Heart left ventricle (tissue), 13 donors: ENCODE measurements around the gene OMA1.
"Not testable (repeated sequence)": the region's sequence is repeated elsewhere in the genome, so short reads cannot be mapped to it uniquely, and the experiment has no call there.

Experiments
- POLR2A ChIP-seq, 2 donors: fragments of 450-650 bp; IDR thresholded peaks; one replicate each; pipeline ENCODE4 v1.6.1; 2017; ENCODE audit warnings: antibody characterized with exemption in 2 of 2, mild to moderate bottlenecking in 2 of 2, moderate library complexity in 2 of 2
- TF ChIP-seq, protein P1 (sequence below), 12 donors: fragments of 200-600 bp; sonication (generic) in 4 of 12; IDR thresholded peaks; one replicate each; pipeline versions ENCODE4 v1.5.0 to v1.8.0; 2018 to 2022; ENCODE audit warnings: antibody characterized with exemption in 12 of 12, mild to moderate bottlenecking in 5 of 12
- donor health status: ischemic (EF 13 %, LVEDD 7.1; RV severe dilation, severe dysfunction).
- donor health status: DM: no; HTN: yes; CAD: no.
- donor health status: DM: no; HTN: no; CAD: no.
- donor health status: ischemic (EF 25% LVEDD 6.9; RV normal size, moderate dysfunction).
- donor health status: ischemic (EF 25% LVEDD 5.7; RV mildly dilated, moderate dysfunction).
- donor health status: ischemic (EF 35%, LVEDD 5.7; RV mildly dilated, moderate dysfunction).
- donor health status: nonischemic (EF 11% LVEDD 7.7; RV severe dilation, severe dysfunction).
- donor health status: DM: yes; HTN: yes; CAD: no.
- donor health status: PGD.
- donor health status: ischemic (EF 29% LVEDD 5.4; RV normal size, mild dysfunction).
- donor health status: nonischemic (EF 23%, LVEDD 6.1; RV moderate dilation, normal function).

GRCh38 chr1:58563715-58564114 is 17.2 kb upstream of the OMA1 start:
- TF ChIP-seq, protein P1, sequence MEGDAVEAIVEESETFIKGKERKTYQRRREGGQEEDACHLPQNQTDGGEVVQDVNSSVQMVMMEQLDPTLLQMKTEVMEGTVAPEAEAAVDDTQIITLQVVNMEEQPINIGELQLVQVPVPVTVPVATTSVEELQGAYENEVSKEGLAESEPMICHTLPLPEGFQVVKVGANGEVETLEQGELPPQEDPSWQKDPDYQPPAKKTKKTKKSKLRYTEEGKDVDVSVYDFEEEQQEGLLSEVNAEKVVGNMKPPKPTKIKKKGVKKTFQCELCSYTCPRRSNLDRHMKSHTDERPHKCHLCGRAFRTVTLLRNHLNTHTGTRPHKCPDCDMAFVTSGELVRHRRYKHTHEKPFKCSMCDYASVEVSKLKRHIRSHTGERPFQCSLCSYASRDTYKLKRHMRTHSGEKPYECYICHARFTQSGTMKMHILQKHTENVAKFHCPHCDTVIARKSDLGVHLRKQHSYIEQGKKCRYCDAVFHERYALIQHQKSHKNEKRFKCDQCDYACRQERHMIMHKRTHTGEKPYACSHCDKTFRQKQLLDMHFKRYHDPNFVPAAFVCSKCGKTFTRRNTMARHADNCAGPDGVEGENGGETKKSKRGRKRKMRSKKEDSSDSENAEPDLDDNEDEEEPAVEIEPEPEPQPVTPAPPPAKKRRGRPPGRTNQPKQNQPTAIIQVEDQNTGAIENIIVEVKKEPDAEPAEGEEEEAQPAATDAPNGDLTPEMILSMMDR (IDR thresholded peaks at IDR 0.05) = not testable (repeated sequence)
- not testable (repeated sequence) for TF ChIP-seq POLR2A (IDR thresholded peaks at IDR 0.05)
